GM23248 (cell line): ENCODE results near the gene TEF. TPM values are rescaled to one million over a fixed set of nuclear protein-coding genes. Genes with fewer than 3 reads are reported as not detected.

Experiments used
- DNase-seq: peaks from one replicate; pipeline ENCODE4 v3.0.0-alpha.2; 2015
- H2AFZ ChIP-seq: fragments of 200-600 bp; sonication (generic); 2 replicates; pipeline ENCODE4 v1.6.1; 2016; ENCODE audit warnings: antibody characterized with exemption
- H3F3A ChIP-seq: fragments of 200-600 bp; sonication (generic); 2 replicates; pipeline ENCODE4 v1.6.1; 2016; ENCODE audit warnings: mild to moderate bottlenecking, antibody characterized with exemption, mixed run types; ENCODE audit not compliant: insufficient read depth
- H3K27ac ChIP-seq: fragments of 200-600 bp; sonication (generic); 2 replicates; pipeline ENCODE4 v1.5.1; 2016; ENCODE audit warnings: mild to moderate bottlenecking
- H3K27me3 ChIP-seq: fragments of 200-600 bp; sonication (generic); replicated peaks from 2 replicates; pipeline ENCODE4 v1.6.1; 2016; ENCODE audit warnings: mild to moderate bottlenecking; ENCODE audit not compliant: insufficient read depth
- H3K36me3 ChIP-seq: fragments of 200-600 bp; sonication (generic); 2 replicates; pipeline ENCODE4 v1.6.1; 2016; ENCODE audit warnings: low read depth, mild to moderate bottlenecking
- H3K4me1 ChIP-seq: fragments of 200-600 bp; sonication (generic); 2 replicates; pipeline ENCODE4 v1.6.1; 2016; ENCODE audit warnings: mild to moderate bottlenecking; ENCODE audit not compliant: insufficient read depth
- H3K4me2 ChIP-seq: fragments of 200-600 bp; sonication (generic); one replicate; pipeline ENCODE4 v1.6.1; 2016; ENCODE audit warnings: mild to moderate bottlenecking; ENCODE audit not compliant: unreplicated experiment
- H3K4me3 ChIP-seq: fragments of 200-600 bp; sonication (generic); 2 replicates; pipeline ENCODE4 v1.5.1; 2016; ENCODE audit warnings: mild to moderate bottlenecking
- H3K79me2 ChIP-seq: fragments of 200-600 bp; sonication (generic); 2 replicates; pipeline ENCODE4 v1.6.1; 2016; ENCODE audit warnings: mild to moderate bottlenecking; ENCODE audit not compliant: insufficient read depth
- H3K9ac ChIP-seq: fragments of 200-600 bp; sonication (generic); 2 replicates; pipeline ENCODE4 v1.6.1; 2016; ENCODE audit warnings: mild to moderate bottlenecking
- H3K9me2 ChIP-seq: fragments of 200-600 bp; sonication (generic); 2 replicates; pipeline ENCODE4 v1.6.1; 2016; ENCODE audit warnings: mixed run types, mild to moderate bottlenecking, moderate library complexity; ENCODE audit not compliant: insufficient read depth
- H3K9me3 ChIP-seq: fragments of 200-600 bp; sonication (generic); one replicate; pipeline ENCODE4 v1.6.1; 2017; ENCODE audit warnings: low read depth
- H4K20me1 ChIP-seq: fragments of 200-600 bp; sonication (generic); 2 replicates; pipeline ENCODE4 v1.6.0; 2016; ENCODE audit not compliant: insufficient read depth
- EZH2 ChIP-seq: fragments of 200-600 bp; sonication (generic); IDR thresholded peaks from 2 replicates; pipeline ENCODE4 v1.6.1; 2018; ENCODE audit warnings: antibody characterized with exemption, mild to moderate bottlenecking; ENCODE audit not compliant: insufficient read depth, poor library complexity, severe bottlenecking
- EZH2phosphoT487 ChIP-seq: fragments of 200-600 bp; sonication (generic); IDR thresholded peaks from 2 replicates; pipeline ENCODE4 v1.6.1; 2018; ENCODE audit warnings: antibody characterized with exemption, moderate library complexity, mild to moderate bottlenecking, low read depth; ENCODE audit not compliant: insufficient read depth
- WGBS, 2 experiments: methylation state at CpG; one replicate each; pipeline ENCODE4 v1.1.6; 2015 to 2017; ENCODE audit warnings: low lambda C conversion rate in 2 of 2, low coverage in 1 of 2; ENCODE audit errors: missing lambda C conversion rate in 2 of 2; 5-methylcytosine and 5-hydroxymethylcytosine counted together
- in situ Hi-C: fragments of 300-500 bp; cut with MboI; formaldehyde crosslinking; loops from 2 replicates; pipeline ENCODE4 v1.15.0; 2020
- polyA plus RNA-seq: library from polyadenylated mRNA; unstranded; fragments of >200 nt; fragmentation: Nextera tagmentation; extraction: Ambion mirVana; gene quantifications from 2 replicates; pipeline ENCODE4 v1.2.1, GENCODE V29; 2016
- total RNA-seq: library from RNA; depleted of rRNA; stranded (reverse); fragments of >200 nt; shearing (Covaris generic); gene quantifications from 2 replicates; pipeline ENCODE4 v1.2.3, GENCODE V29; 2014

TEF gene
- total and polyA plus RNA-seq, 2 experiments from 2014 or later: 2.2 to 4.2 TPM

GRCh38 chr22:41334951-41335635 lies 46.6 kb upstream of the TEF start:
- no peak overlapping the region for H3K4me3 ChIP-seq
- no peaks in the 10 kb centered on the region for H4K20me1 ChIP-seq
- no peak for DNase-seq
- H3K36me3 ChIP-seq: peaks cover 21% of the 10 kb centered on the region; the same call in 1 of the 2 replicates
- in situ Hi-C loops: no loop called here
- no peaks in the 10 kb centered on the region for H3K79me2 ChIP-seq
- H3K9me3 ChIP-seq: no peaks in the 10 kb centered on the region
- WGBS, 2 experiments: 95 to 99% methylated on average over 11 of the region's 11 CpGs
- H2AFZ ChIP-seq: no peak overlapping the region
- TF ChIP-seq EZH2: no peak
- TF ChIP-seq EZH2phosphoT487: no peak
- no peak overlapping the region for H3K9ac ChIP-seq
- H3K4me2 ChIP-seq: no peak overlapping the region
- H3K9me2 ChIP-seq: no peaks in the 10 kb centered on the region
- no peaks in the 10 kb centered on the region for H3K27me3 ChIP-seq
- H3K27ac ChIP-seq: no peak overlapping the region
- H3F3A ChIP-seq: no peaks in the 10 kb centered on the region
- H3K4me1 ChIP-seq: no peaks in the 10 kb centered on the region

GRCh38 chr22:41338614-41339212 lies 43.0 kb upstream of the TEF start:
- Histone ChIP-seq H3K27ac (no peak overlapping the region), H3K27me3 (no peaks in the 10 kb centered on the region), H3K9me3 (no peaks in the 10 kb centered on the region), H2AFZ (no peak overlapping the region), H3K4me3 (no peak overlapping the region), H3K9me2 (no peaks in the 10 kb centered on the region), H3K36me3 (peaks cover 4% of the 10 kb centered on the region; the same call in 1 of the 2 replicates), H3K9ac (no peak overlapping the region), H3K4me2 (no peak overlapping the region), H3K79me2 (no peaks in the 10 kb centered on the region), H3F3A (no peaks in the 10 kb centered on the region), H4K20me1 (no peaks in the 10 kb centered on the region), H3K4me1 (no peaks in the 10 kb centered on the region)
- DNase-seq: no peak
- no peak for TF ChIP-seq EZH2phosphoT487
- TF ChIP-seq EZH2: no peak
- in situ Hi-C loops: no loop called here
- WGBS, 2 experiments: 74 to 82% methylated on average over 8 to 14 of the region's 14 CpGs

- Histone ChIP-seq H4K20me1 (no peaks in the 10 kb centered on the region), H3K27me3 (no peaks in the 10 kb centered on the region), H3K4me1 (no peaks in the 10 kb centered on the region), H3K4me3 (no peak overlapping the region), H3K9ac (no peak overlapping the region), H3K27ac (no peak overlapping the region), H3K9me3 (no peaks in the 10 kb centered on the region), H2AFZ (no peak overlapping the region), H3K9me2 (no peaks in the 10 kb centered on the region), H3K79me2 (no peaks in the 10 kb centered on the region), H3K4me2 (no peak overlapping the region), H3F3A (no peaks in the 10 kb centered on the region), H3K36me3 (no peaks in the 10 kb centered on the region; the same call in 1 of the 2 replicates)
- TF ChIP-seq EZH2 (no peak), EZH2phosphoT487 (no peak)
- DNase-seq: no peak
- in situ Hi-C loops: no loop called here
- WGBS, 2 experiments: 96 to 97% methylated on average over 12 to 18 of the region's 18 CpGs
Measured at GRCh38 chr22:41339823-41340222, 41.9 kb upstream of the TEF start.

- in situ Hi-C loops: no loop called here
- H4K20me1 ChIP-seq: no peaks in the 10 kb centered on the region
- TF ChIP-seq EZH2phosphoT487: no peak
- TF ChIP-seq EZH2: no peak
- H3K27ac ChIP-seq: no peak overlapping the region
- 84 to 86% methylated on average over 11 of the region's 11 CpGs for WGBS, 2 experiments
- no peaks in the 10 kb centered on the region for H3K9me2 ChIP-seq
- no peaks in the 10 kb centered on the region for H3F3A ChIP-seq
- H2AFZ ChIP-seq: no peak overlapping the region
- DNase-seq: no peak
- no peaks in the 10 kb centered on the region; the same call in 1 of the 2 replicates for H3K36me3 ChIP-seq
- no peak overlapping the region for H3K4me2 ChIP-seq
- no peaks in the 10 kb centered on the region for H3K4me1 ChIP-seq
- no peaks in the 10 kb centered on the region for H3K79me2 ChIP-seq
- no peak overlapping the region for H3K9ac ChIP-seq
- H3K4me3 ChIP-seq: no peak overlapping the region
- no peaks in the 10 kb centered on the region for H3K27me3 ChIP-seq
- H3K9me3 ChIP-seq: no peaks in the 10 kb centered on the region
Measured at GRCh38 chr22:41340357-41340756, 41.4 kb upstream of the TEF start.
